ENCODE measurements around the gene MAPKAPK3.

- no peak for TF ChIP-seq POLR2A (IDR thresholded peaks at IDR 0.05; ENCODE audit: low read depth, low read length)
- TF ChIP-seq, protein P1, sequence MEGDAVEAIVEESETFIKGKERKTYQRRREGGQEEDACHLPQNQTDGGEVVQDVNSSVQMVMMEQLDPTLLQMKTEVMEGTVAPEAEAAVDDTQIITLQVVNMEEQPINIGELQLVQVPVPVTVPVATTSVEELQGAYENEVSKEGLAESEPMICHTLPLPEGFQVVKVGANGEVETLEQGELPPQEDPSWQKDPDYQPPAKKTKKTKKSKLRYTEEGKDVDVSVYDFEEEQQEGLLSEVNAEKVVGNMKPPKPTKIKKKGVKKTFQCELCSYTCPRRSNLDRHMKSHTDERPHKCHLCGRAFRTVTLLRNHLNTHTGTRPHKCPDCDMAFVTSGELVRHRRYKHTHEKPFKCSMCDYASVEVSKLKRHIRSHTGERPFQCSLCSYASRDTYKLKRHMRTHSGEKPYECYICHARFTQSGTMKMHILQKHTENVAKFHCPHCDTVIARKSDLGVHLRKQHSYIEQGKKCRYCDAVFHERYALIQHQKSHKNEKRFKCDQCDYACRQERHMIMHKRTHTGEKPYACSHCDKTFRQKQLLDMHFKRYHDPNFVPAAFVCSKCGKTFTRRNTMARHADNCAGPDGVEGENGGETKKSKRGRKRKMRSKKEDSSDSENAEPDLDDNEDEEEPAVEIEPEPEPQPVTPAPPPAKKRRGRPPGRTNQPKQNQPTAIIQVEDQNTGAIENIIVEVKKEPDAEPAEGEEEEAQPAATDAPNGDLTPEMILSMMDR (conservative IDR thresholded peaks at IDR 0.05; ENCODE audit: low read depth, low read length): no peak
- no peak for TF ChIP-seq RCOR1 (IDR thresholded peaks at IDR 0.05; ENCODE audit: insufficient replicate concordance, low read length)
- no peak for TF ChIP-seq USF2 (IDR thresholded peaks at IDR 0.05; ENCODE audit: low read depth, low read length)
- no peak for TF ChIP-seq RAD21 (IDR thresholded peaks at IDR 0.05; ENCODE audit: low read length)
- TF ChIP-seq MXI1 (IDR thresholded peaks at IDR 0.05; ENCODE audit: borderline replicate concordance, low read depth, low read length): no peak
- TF ChIP-seq FOS (IDR thresholded peaks at IDR 0.05; ENCODE audit: low read depth, low read length): no peak
- no peak for TF ChIP-seq SMC3 (IDR thresholded peaks at IDR 0.05; ENCODE audit: low read depth, low read length)
- TF ChIP-seq NFE2L2 (IDR thresholded peaks at IDR 0.05; ENCODE audit: low read depth, low read length): no peak
- TF ChIP-seq CHD1 (IDR thresholded peaks at IDR 0.05; ENCODE audit: low read depth, low read length): no peak
- TF ChIP-seq MAFK (IDR thresholded peaks at IDR 0.05; ENCODE audit: low read depth, low read length): no peak
- TF ChIP-seq CEBPB (IDR thresholded peaks at IDR 0.05; ENCODE audit: low read depth, low read length): no peak
- no peak for TF ChIP-seq MAZ (IDR thresholded peaks at IDR 0.05; ENCODE audit: borderline replicate concordance, low read depth, low read length)
- TF ChIP-seq RFX5 (IDR thresholded peaks at IDR 0.05; ENCODE audit: low read depth, low read length): no peak
Observed at GRCh38 chr3:50620420-50620819, 3.5 kb downstream of the MAPKAPK3 start.

Data from IMR-90 (cell line).